ENCODE data around the gene SPTBN1.

The SPTBN1 gene
- 297 to 595 reads per million in 2 donors for total RNA-seq

GRCh38 chr2:54455563-54456361 is at the start of gene SPTBN1:
TSS of gene SPTBN1 (plus strand) at chr2:54456327. CDS start at chr2:54526419, 70,092 bp downstream.
- peak; percentile 33 for DNase-seq

GRCh38 chr2:54407693-54408092 is 48.4 kb upstream of the SPTBN1 start:
- no peak for DNase-seq

GRCh38 chr2:54408288-54408687 is 47.8 kb upstream of the SPTBN1 start:
- no peak for DNase-seq

GRCh38 chr2:54409752-54410151 is 46.4 kb upstream of the SPTBN1 start:
- no peak for DNase-seq

- DNase-seq, result no peak
These were observed 44.2 kb upstream of the SPTBN1 start for GRCh38 chr2:54411801-54412354.

- DNase-seq, result no peak
These were observed 39.8 kb upstream of the SPTBN1 start for GRCh38 chr2:54416166-54416813.

GRCh38 chr2:54416938-54417337 is 39.2 kb upstream of the SPTBN1 start:
- DNase-seq, result no peak

GRCh38 chr2:54417577-54417976 is 38.5 kb upstream of the SPTBN1 start:
- DNase-seq, result no peak

GRCh38 chr2:54419388-54419787 is 36.7 kb upstream of the SPTBN1 start:
- DNase-seq, result no peak

GRCh38 chr2:54419855-54420523 is 36.1 kb upstream of the SPTBN1 start:
- no peak for DNase-seq

- no peak for DNase-seq
These were observed 35.5 kb upstream of the SPTBN1 start for GRCh38 chr2:54420524-54421172.

GRCh38 chr2:54422072-54422581 is 34.0 kb upstream of the SPTBN1 start:
- DNase-seq, result no peak

- DNase-seq, result no peak
These were observed 32.9 kb upstream of the SPTBN1 start for GRCh38 chr2:54423213-54423612.

- no peak for DNase-seq
These were observed 31.5 kb upstream of the SPTBN1 start for GRCh38 chr2:54424555-54425163.

- no peak for DNase-seq
These were observed 27.9 kb upstream of the SPTBN1 start for GRCh38 chr2:54428108-54428831.

- DNase-seq, result no peak
These were observed 27.1 kb upstream of the SPTBN1 start for GRCh38 chr2:54429054-54429453.

GRCh38 chr2:54429811-54430551 is 26.1 kb upstream of the SPTBN1 start:
- DNase-seq, result no peak

- DNase-seq, result no peak
These were observed 25.5 kb upstream of the SPTBN1 start for GRCh38 chr2:54430649-54431048.

GRCh38 chr2:54432251-54433015 is 23.7 kb upstream of the SPTBN1 start:
- DNase-seq, result no peak

- DNase-seq, result no peak
These were observed 21.9 kb upstream of the SPTBN1 start for GRCh38 chr2:54434229-54434628.
